Endothelial cell (in vitro differentiated cells): ENCODE results near the gene ZNF584. TPM values are rescaled to one million over a fixed set of nuclear protein-coding genes. Genes with fewer than 3 reads are reported as not detected.
"Not testable (repeated sequence)": the region's sequence is repeated elsewhere in the genome, so short reads cannot be mapped to it uniquely, and the experiment has no call there.

ENCODE experiments used
- DNase-seq: peaks from one replicate; pipeline ENCODE4 v3.0.0; 2021; ENCODE audit warnings: low spot score
- H3K27ac Mint-ChIP-seq: one replicate; pipeline ENCODE4 v1.8.0; 2021; ENCODE audit warnings: mixed read lengths, inconsistent platforms; ENCODE audit not compliant: unreplicated experiment
- H3K27me3 Mint-ChIP-seq: one replicate; pipeline ENCODE4 v1.8.0; 2021; ENCODE audit warnings: mild to moderate bottlenecking, moderate library complexity, mixed read lengths, inconsistent platforms; ENCODE audit not compliant: unreplicated experiment
- H3K36me3 Mint-ChIP-seq: one replicate; pipeline ENCODE4 v1.8.0; 2021; ENCODE audit warnings: mild to moderate bottlenecking, low read depth, mixed read lengths, inconsistent platforms; ENCODE audit not compliant: unreplicated experiment
- H3K4me1 Mint-ChIP-seq: one replicate; pipeline ENCODE4 v1.8.0; 2021; ENCODE audit warnings: mild to moderate bottlenecking, mixed read lengths, inconsistent platforms; ENCODE audit not compliant: unreplicated experiment
- H3K4me3 Mint-ChIP-seq: one replicate; pipeline ENCODE4 v1.8.0; 2021; ENCODE audit warnings: mild to moderate bottlenecking, mixed read lengths, inconsistent platforms; ENCODE audit not compliant: unreplicated experiment
- H3K9me3 Mint-ChIP-seq: one replicate; pipeline ENCODE4 v1.8.0; 2021; ENCODE audit warnings: mixed read lengths, inconsistent platforms; ENCODE audit not compliant: unreplicated experiment
- total RNA-seq: library from RNA; stranded (reverse); fragmentation: NEBNext Ultra II Directional; extraction: Animal tissue kit (Norgen Biotek cat#: 25700); gene quantifications from one replicate; pipeline ENCODE4 v1.2.1, GENCODE V29; 2021; ENCODE audit not compliant: unreplicated experiment
- TF ChIP-seq, protein P1 (sequence below): fragments of 200-600 bp; sonication (generic); IDR thresholded peaks from one replicate; pipeline ENCODE4 v1.5.0; 2021; ENCODE audit warnings: antibody characterized with exemption; ENCODE audit not compliant: unreplicated experiment

Gene ZNF584
- total RNA-seq, 1 donor from 2014 or later: 6.0 TPM

DNA sequence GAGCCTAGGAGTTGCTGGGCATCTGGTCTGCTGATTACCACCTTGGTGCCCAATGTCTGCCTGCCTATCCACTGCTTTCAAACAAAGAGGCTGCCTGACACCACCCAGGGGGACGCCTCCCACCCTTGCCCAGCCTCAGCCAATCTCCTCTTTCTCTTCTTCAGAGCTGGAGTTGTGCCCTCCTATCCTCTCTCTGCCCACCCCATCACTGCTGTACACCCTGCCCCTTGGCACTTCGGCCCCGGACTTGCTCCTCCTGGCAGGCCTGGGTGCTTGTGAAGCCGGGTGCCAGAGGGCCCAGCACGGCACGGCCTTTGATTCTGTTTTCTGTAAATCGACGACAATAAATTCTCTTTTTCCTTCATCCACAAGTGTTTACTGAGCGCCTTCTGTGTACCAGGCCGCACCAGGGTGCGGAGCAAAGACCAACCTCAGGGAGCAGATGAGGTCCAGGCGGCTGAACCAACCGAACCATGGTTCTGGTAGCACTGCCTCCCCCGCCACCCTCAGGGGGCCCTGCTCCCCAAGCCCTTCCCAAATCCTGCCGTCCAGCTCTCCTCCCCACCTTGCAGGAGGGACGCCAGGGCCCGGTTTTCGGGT is 8.0 kb upstream of the ZNF584 start:
- Mint-ChIP-seq H3K4me1 (peaks cover 4% of the 10 kb centered on the region), H3K9me3 (no peaks in the 10 kb centered on the region)
- no peak for DNase-seq

DNA sequence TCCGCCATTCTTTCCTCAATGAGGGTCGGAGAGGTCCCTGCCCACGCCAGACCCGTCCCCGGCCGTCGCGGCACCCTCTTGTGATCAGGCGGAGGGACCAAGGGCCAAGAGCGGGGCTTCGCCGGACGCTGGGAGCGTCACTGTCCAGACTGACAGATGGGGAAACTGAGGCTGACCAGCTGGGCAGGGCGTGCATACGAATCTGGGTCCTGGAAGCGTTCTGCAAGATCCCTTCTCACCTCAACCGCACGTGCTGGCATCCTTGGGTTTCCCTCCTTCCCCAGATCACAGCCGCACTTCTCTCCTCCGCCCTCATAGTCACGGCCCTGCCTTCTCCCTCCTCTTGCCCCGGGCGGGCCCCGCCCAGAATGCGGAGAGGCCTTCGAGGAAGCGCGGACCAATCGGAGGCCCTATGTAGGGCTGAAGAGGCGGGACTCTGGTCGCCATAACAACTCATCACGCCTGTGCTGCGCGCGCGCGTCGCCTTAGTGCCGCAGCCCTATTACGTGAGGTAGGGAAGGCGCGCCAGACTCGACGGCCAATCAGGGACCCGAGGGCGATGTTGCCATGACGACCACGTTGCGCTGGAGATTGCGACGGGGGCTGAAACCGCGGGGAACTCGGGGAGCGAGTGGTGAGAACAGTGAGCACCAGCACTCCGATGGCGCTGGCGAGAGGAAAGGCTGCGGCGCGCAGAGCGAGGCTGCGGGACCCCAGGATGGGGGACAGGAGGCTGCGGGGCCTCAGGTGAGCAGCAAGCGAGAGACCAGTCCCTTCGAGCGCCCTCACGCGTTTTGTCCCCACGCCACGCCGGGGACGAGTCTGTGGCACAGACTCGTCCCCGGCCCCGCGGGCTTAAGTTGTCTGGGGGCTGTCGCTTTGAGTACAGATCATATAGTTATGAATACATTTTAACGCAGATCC is 7.3 kb upstream of the ZNF584 start:
- H3K36me3 Mint-ChIP-seq: no peaks in the 10 kb centered on the region
- TF ChIP-seq, protein P1, sequence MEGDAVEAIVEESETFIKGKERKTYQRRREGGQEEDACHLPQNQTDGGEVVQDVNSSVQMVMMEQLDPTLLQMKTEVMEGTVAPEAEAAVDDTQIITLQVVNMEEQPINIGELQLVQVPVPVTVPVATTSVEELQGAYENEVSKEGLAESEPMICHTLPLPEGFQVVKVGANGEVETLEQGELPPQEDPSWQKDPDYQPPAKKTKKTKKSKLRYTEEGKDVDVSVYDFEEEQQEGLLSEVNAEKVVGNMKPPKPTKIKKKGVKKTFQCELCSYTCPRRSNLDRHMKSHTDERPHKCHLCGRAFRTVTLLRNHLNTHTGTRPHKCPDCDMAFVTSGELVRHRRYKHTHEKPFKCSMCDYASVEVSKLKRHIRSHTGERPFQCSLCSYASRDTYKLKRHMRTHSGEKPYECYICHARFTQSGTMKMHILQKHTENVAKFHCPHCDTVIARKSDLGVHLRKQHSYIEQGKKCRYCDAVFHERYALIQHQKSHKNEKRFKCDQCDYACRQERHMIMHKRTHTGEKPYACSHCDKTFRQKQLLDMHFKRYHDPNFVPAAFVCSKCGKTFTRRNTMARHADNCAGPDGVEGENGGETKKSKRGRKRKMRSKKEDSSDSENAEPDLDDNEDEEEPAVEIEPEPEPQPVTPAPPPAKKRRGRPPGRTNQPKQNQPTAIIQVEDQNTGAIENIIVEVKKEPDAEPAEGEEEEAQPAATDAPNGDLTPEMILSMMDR: no peak
- no peaks in the 10 kb centered on the region for H3K9me3 Mint-ChIP-seq
- H3K27ac Mint-ChIP-seq: peak overlapping the region; percentile 85
- peak overlapping the region; percentile 92 for H3K4me3 Mint-ChIP-seq
- peaks cover 4% of the 10 kb centered on the region for H3K4me1 Mint-ChIP-seq
- peaks cover 6% of the 10 kb centered on the region for H3K27me3 Mint-ChIP-seq
- DNase-seq: peak; percentile 98

More for the DNA sequence above, 8.0 kb upstream of the ZNF584 start:
- Mint-ChIP-seq H3K27me3 (peaks cover 6% of the 10 kb centered on the region), H3K27ac (no peak overlapping the region), H3K36me3 (no peaks in the 10 kb centered on the region), H3K4me3 (peak overlapping the region; percentile 92)
- TF ChIP-seq, protein P1: no peak

DNA sequence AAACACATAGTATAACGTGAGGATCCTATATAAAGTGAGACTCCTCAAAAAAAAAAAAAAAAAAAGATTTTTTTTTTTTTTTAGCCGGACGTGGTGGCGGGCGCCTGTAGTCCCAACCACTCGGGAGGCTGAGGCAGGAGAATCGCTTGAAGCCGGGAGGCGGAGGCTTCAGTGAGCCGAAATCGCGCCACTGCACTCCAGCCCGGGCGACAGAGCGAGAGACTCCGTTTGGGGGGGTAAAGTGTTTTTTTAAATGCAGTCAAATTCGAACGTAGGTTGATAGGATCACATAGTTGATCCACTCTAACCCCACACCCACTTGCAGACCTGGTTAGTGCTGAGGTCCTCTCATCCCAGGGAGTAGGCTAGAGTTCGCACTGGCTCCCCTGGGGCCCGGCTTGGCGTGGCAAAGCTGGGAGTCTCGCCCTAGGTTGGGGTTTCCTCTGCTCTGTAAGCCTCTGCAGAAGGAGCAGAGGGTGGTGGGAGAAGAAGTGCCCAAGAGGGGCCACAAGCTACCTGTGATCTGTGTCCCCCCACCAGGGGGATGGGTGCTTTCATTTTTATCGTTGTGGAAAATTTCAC is 6.5 kb upstream of the ZNF584 start:
- DNase-seq: no peak
- H3K9me3 Mint-ChIP-seq: no peaks in the 10 kb centered on the region
- H3K27me3 Mint-ChIP-seq: peaks cover 6% of the 10 kb centered on the region
- H3K36me3 Mint-ChIP-seq: peaks cover 5% of the 10 kb centered on the region
- peak overlapping the region; percentile 37 for H3K4me3 Mint-ChIP-seq
- TF ChIP-seq, protein P1: no peak
- H3K4me1 Mint-ChIP-seq: peaks cover 4% of the 10 kb centered on the region
- no peak overlapping the region for H3K27ac Mint-ChIP-seq

DNA sequence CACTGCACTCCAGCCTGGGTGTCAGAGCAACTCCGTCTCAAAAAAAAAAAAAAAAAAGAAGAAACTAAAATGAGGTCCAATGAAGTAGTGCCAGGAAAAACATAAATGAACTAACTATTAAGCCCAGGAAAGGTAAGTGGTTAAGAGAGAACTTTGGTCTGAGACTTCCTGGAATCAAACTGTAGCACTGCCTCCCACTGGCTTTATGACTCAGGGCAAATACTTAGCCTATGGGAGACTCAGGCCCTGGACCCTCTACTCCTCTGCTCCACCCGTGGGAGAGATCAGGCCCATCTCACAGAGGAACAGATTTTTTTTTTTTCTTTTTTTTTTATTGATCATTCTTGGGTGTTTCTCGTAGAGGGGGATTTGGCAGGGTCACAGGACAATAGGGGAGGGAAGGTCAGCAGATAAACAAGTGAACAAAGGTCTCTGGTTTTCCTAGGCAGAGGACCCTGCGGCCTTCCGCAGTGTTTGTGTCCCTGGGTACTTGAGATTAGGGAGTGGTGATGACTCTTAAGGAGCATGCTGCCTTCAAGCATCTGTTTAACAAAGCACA is 4.5 kb upstream of the ZNF584 start:
- DNase-seq, H3K27me3 Mint-ChIP-seq, H3K4me3 Mint-ChIP-seq, H3K36me3 Mint-ChIP-seq, H3K9me3 Mint-ChIP-seq, H3K27ac Mint-ChIP-seq: not testable (repeated sequence)
- H3K4me1 Mint-ChIP-seq: peaks cover 12% of the 10 kb centered on the region

DNA sequence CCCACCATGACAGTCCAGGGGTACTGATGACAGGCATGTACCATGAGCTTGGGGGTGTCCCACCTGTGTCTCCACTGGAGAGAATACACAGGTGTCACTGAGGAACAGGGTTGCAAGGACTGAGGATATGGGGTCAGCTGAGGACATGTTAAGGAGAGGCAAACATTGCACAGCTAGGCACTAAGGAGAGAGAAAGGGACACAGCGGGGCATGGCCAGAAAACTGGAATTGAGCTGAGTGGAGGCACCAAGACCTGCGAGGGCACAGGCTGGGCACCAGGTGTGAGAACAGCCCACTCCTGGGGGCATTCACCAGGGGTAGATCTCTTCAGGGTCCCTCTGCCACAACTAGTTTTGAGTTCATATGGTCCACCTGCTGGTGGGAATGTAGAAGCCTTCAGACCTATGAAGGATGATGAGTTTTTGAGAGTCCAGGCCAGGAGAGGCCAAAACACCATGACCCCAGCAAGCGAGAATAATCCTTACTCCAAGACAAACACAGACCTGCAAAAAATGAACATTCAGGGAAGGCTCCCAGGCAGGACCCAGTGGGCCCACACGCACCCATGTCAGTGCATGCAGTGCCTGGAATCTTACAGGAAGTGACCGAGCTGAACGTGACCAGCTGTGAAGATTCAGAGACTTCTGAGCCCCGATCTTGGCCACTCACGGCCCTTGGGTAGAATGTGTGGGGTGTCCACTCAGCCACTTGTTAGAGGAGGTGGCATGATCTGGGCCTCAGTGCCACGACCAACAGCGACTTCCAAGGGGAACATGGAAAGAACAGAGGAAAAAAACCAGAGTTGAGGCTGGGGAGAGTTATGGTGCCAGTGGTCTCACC is 1.4 kb upstream of the ZNF584 start:
- Mint-ChIP-seq H3K9me3 (no peaks in the 10 kb centered on the region), H3K4me3 (peak overlapping the region; percentile 95), H3K4me1 (peaks cover 15% of the 10 kb centered on the region), H3K36me3 (peaks cover 12% of the 10 kb centered on the region), H3K27ac (peak overlapping the region; percentile 20), H3K27me3 (peaks cover 17% of the 10 kb centered on the region)
- TF ChIP-seq, protein P1: peak; percentile 39
- no peak for DNase-seq
